Suppressor macrophage treated with lipopolysaccharide for 1 hour (primary cell): Measurements from ENCODE around the gene SPDYC.
"Not testable (repeated sequence)": the region's sequence is repeated elsewhere in the genome, so short reads cannot be mapped to it uniquely, and the experiment has no call there.

Experiments used
- DNase-seq, 3 donors: peaks; one replicate each; pipeline ENCODE4 v3.0.0-alpha.2; 2020 to 2022

SPDYC gene

GRCh38 chr11:65134240-65134951 is 35.6 kb upstream of the SPDYC start, which contains the start of gene SYVN1:
SYVN1 (minus strand) TSS chr11:65134519; CDS start chr11:65133601, 918 bp downstream.
- DNase-seq: peak; percentile 90 to 95 (median 92)

DNA sequence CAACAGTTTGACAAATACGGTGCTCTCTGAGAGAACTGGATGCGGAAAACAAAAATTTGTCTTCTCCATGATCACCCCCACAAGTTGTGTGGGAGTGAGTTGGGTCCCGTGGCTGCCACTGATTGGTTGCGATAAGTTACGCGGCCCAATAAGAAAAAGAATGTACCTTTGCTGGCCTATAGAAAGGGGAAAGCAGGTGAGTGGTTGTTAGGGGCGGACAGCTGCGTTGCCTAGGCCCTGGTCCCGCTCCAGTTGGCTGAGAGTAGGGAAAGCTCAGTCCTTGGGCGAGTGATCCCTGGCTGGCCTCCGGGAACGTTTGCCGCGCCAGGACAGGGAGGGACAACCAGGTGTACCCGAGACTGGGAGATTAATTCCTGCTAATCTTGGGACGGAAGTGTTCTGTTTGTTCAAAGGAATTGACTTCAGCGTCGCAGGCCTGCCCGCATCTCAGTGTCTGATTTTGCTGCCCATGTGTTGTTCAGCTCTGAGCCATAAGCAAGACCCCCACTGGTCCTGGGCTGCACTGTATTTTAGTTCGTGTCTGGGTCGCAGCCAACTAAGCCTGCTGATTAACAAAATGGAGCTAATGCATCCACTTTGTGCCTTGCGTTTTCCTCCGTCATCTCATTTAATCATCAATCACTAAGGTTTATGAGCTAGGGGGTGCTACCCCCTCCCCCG is 34.9 kb upstream of the SPDYC start:
- DNase-seq: peak; percentile 89 to 93 (median 90)

GRCh38 chr11:65135633-65136145 is 34.3 kb upstream of the SPDYC start:
- DNase-seq: no peak

DNA sequence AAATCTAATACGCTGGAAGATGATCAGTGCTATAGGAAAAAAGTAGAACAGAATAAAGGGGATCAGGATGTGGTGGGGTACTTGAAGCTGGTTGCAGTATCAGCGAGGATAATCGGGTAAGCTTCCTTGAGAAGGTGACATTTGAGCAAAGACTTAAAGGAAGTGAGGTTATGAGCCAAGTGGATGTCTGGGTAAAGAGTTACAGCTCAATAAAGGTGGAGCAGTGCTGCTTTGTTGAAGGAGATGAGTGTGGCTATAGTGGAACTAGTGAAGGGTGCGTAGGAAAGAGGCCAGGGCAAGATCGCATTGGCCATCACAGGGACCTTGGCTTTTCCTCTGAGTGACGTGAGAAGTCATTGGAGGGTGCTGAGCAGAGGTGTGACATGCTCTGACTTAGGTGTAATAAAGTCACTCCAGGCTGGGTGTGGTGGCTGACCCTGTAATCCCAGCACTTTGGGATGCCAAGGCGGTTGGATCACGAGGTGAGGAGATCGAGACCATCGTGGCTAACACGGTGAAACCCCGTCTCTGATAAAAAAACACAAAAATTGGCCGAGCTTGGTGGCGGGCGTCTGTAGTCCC is 33.4 kb upstream of the SPDYC start:
- no peak for DNase-seq

GRCh38 chr11:65141896-65142494 is 28.0 kb upstream of the SPDYC start:
- no peak for DNase-seq

- no peak for DNase-seq
Measured at GRCh38 chr11:65147352-65148075, 22.5 kb upstream of the SPDYC start.

DNA sequence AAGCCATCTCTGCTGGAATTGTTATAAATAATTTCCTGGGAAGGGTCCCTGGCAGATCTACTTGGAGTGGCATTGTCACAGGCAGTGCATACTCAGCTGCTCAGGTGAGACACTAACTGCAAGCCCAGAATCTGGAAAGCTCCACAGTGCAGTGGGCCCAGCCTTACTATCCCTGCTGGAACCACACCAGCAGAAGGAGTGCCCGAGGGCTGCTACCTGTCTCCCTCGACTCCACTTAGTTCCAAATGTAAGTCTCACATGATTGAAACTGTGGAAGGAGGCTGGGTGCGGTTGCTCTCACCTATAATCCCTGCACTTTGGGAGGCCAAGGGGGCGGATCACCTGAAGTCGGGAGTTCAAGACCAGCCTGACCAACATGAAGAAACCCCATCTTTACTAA is 21.4 kb upstream of the SPDYC start:
- no peak for DNase-seq

- not testable (repeated sequence) for DNase-seq
Measured at GRCh38 chr11:65150131-65150508, 19.9 kb upstream of the SPDYC start.

DNA sequence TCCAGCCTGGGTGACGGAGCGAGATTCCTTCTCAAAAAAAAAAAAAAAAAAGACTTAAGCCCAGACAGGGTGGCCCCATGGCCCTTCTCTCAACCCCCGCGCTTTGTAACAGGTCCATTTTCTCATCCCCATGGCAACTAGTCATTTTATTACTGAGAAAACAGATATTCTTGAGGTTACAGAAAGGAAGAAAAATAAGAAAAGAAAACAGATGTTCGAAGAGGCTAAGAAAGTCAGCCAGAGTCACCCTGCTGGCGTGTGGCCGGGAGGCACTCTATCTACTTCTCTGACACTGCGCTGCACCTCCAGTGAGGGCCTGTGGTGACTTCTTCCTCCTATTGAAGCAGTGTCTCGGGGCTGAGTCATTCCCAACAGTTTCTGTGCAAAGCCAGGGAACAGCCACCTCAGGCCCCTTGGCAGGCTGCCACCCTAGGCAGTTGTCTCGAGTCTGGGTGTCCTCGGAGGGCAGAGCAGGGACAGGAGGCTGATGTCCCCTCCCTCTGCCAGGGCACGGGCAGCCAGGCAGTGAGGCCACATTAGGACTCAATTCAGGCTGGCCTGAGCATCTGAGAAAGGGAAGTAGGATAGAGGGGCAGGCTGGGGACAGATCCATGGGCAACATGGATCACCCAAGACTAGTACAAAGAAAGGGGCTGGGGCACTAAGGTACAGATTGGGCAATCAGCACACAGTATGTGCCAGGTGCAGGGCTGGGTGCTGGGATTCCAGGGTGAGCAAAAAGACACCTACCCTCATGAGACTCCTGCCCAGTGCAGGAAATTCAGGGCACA is 19.3 kb upstream of the SPDYC start:
- peak; percentile 92 to 93 (median 93) for DNase-seq

GRCh38 chr11:65151331-65151899 is 18.6 kb upstream of the SPDYC start:
- DNase-seq: peak; percentile 20 to 40 (median 30)

GRCh38 chr11:65152122-65152521 is 17.9 kb upstream of the SPDYC start:
- peak; percentile 36 to 57 (median 42) for DNase-seq

DNA sequence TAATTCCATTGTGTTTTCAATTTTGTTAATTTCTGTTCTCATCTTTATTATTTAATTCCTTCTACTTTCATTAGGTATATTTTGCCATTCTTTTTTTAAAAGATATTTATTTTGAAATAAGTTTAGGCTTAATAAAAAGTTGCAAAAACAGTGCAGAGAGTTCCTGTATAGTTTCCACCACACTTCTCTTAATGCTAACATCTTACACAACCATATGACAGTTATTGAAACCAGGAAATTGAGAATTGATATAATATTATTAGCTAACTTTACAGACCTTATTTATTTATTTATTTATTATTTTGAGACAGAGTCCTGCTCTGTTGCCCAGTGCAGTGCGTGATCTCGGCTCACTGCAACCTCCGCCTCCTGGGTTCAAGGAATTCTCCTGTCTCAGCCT is 13.8 kb upstream of the SPDYC start:
- DNase-seq: no peak

- DNase-seq: no peak
Measured at GRCh38 chr11:65156926-65157325, 13.1 kb upstream of the SPDYC start.

DNA sequence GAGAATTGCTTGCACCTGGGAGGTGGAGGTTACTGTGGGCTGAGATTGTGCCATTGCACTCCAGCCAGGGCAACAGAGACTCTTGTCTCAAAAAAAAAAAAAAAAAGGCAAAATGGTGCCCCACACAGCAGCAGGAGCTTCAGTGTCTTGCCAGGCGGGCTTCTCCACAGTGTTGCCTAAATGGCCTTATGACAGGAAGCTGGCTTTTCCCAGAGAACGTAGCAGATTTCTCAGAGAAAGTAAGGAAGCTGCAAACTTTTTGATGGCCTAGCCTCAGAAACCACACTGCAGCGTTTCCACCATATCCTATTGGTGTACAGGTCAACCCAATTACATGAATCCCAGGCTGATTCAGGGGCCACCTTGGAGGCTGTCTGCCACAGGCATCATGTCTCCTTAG is 12.7 kb upstream of the SPDYC start:
- peak in 2 of 3 donors; percentile 21 for DNase-seq

- DNase-seq: no peak
Measured at GRCh38 chr11:65159012-65159411, 11.0 kb upstream of the SPDYC start.

GRCh38 chr11:65160643-65161042 is 9.4 kb upstream of the SPDYC start:
- DNase-seq: no peak

DNA sequence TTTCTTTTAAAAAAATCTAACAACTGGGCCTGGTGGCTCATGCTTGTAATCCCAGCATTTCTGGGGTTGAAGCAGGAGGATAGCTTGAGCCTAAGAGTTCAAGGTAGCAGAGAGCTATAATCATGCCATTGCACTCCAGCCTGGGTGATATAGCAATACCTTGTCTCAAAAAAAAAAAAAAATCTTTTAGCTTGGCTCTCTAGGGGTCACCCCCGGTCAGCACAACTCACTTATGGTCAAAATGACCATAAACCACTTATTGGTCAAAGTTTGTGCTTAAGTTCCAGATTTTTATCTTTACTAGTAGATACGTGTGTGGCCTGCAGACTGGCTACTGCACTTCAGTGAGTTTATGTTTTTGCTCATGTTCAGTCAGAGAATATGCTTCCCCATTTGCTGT is 6.3 kb upstream of the SPDYC start:
- DNase-seq: no peak

DNA sequence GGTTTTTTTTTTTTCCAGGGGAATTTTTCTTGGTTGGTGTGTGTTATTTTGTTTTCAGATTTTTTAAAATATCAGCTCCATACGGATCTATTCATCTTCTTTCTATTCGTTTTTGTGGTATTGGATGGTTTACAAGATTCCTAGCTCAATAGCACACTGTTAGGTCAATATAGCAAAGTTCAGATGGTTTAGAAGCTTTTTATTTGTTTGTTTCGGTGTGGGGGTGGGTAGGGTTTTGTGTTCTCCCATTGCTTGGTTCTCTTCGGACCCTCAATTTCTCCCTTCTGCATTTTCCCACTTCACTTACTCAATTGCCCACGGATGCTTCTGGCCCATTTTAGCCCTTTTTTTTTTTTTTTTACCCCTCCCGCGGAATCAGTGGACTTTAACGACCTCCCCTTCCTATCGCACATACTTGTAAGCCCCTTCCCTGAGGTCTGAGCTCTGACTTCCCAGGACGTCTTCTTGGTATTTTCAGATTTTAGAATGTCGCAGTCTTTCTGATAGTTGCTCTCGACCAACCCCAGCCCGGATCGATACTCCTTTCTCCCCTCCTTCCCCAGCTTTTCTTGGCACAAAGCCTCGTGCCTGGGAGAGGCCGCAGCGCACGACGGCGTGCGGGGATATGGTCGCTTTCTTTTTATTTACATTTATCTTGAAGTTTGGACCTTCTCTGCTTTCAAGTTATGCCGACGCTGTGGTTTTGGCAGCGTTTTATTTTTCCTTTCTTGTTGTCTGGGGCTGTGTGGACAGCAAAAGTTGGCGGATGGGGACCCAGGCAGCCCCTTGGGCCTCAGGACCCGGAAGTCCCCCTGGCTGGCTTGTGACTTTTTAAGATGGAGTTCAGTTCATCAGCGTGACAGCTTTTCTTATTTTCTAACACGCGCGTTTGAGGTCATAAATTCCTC is 4.4 kb upstream of the SPDYC start:
- no peak for DNase-seq

GRCh38 chr11:65166893-65167292 is 3.1 kb upstream of the SPDYC start:
- DNase-seq: no peak

DNA sequence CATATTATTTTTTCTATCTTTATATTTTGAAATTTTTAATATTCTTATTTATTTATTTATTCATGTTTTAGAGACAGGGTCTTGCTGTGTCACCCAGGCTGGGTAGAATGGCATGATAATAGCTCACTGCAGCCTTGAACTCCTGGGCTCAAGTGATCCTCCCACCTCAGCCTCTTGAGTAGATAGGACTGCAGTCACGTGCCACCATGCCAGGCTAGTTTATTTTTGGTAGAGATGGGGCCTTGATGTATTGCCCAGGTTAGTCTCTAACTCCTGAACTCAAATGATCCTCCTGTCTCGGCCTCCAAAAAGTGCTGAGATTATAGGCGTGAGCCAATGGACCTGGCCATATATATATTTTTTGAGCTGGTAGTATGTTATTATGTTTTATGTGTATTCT is 2.4 kb upstream of the SPDYC start:
- no peak for DNase-seq
